ENCODE results near the gene AKT1.
"Not testable (repeated sequence)": the region's sequence is repeated elsewhere in the genome, so short reads cannot be mapped to it uniquely, and the experiment has no call there.

The AKT1 gene

GRCh38 chr14:104794993-104795780 is at the start of gene AKT1:
Gene AKT1 (minus strand): TSS chr14:104795748. CDS start chr14:104792643, 3,105 bp downstream.
- no peak for DNase-seq

- DNase-seq = no peak
Observed at GRCh38 chr14:104845033-104845666, 49.6 kb upstream of the AKT1 start.

- no peak for DNase-seq
Observed at GRCh38 chr14:104844306-104845032, 48.9 kb upstream of the AKT1 start.

- no peak for DNase-seq
Observed at GRCh38 chr14:104843442-104844305, 48.1 kb upstream of the AKT1 start.

GRCh38 chr14:104843006-104843405 is 47.5 kb upstream of the AKT1 start:
- no peak for DNase-seq

- no peak for DNase-seq
Observed at GRCh38 chr14:104841730-104842129, 46.2 kb upstream of the AKT1 start.

- not testable (repeated sequence) for DNase-seq
Observed at GRCh38 chr14:104836171-104836935, 40.8 kb upstream of the AKT1 start.

- no peak for DNase-seq
Observed at GRCh38 chr14:104830781-104831180, 35.2 kb upstream of the AKT1 start.

- peak; percentile 65 to 66 for DNase-seq
Observed at GRCh38 chr14:104827177-104828055, 31.9 kb upstream of the AKT1 start.

GRCh38 chr14:104826861-104827176 is 31.3 kb upstream of the AKT1 start:
- no peak for DNase-seq

GRCh38 chr14:104826189-104826860 is 30.8 kb upstream of the AKT1 start:
- peak; percentile 48 for DNase-seq

GRCh38 chr14:104824353-104824997 is 28.9 kb upstream of the AKT1 start:
- no peak for DNase-seq

- no peak for DNase-seq
Observed at GRCh38 chr14:104822821-104823615, 27.5 kb upstream of the AKT1 start.

GRCh38 chr14:104821971-104822608 is 26.5 kb upstream of the AKT1 start:
- DNase-seq = no peak

GRCh38 chr14:104821229-104821945 is 25.8 kb upstream of the AKT1 start:
- DNase-seq = no peak

GRCh38 chr14:104820669-104821228 is 25.2 kb upstream of the AKT1 start:
- peak in 1 of 2 experiments; percentile 62 for DNase-seq

GRCh38 chr14:104819361-104819781 is 23.8 kb upstream of the AKT1 start:
- DNase-seq = no peak

All from SHP77 (cell line).